Choroid plexus epithelial cell (primary cell): ENCODE results near the gene CLP1.
"Not testable (repeated sequence)": the region's sequence is repeated elsewhere in the genome, so short reads cannot be mapped to it uniquely, and the experiment has no call there.

Source experiments
- DNase-seq: peaks from one replicate; pipeline ENCODE4 v3.0.0-alpha.2; 2010; ENCODE audit warnings: low read depth
- H3K4me3 ChIP-seq: 2 replicates; pipeline ENCODE4 v1.5.1; 2011; ENCODE audit warnings: low read depth, mild to moderate bottlenecking, control low read depth, low read length, moderate library complexity
- CTCF ChIP-seq: conservative IDR thresholded peaks from 2 replicates; pipeline ENCODE4 v1.5.1; 2011; ENCODE audit warnings: low read depth, mild to moderate bottlenecking, control low read depth, inconsistent platforms, low read length, moderate library complexity

The CLP1 gene

DNA sequence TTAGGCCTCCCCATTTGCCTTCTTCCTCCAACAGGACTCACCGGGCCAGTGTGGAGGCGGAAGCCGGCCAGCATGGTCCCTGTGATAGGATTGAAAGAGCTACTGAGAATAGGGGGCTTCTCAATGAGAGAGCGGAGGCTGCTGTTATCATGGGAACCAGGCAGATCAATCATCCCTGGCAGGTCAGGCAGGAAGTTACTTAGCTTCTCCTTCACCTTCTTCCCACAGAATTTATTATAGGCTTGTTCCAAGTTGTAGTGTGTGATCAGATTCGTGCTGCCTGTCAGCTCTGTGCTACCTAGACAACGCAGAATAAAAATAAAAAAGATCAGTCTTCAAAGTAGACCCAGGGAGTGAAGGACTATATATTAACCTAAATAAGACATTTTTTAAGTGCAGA is 47.4 kb downstream of the CLP1 start:
- H3K4me3 ChIP-seq, result no peak overlapping the region
- TF ChIP-seq CTCF, result no peak
- no peak for DNase-seq

DNA sequence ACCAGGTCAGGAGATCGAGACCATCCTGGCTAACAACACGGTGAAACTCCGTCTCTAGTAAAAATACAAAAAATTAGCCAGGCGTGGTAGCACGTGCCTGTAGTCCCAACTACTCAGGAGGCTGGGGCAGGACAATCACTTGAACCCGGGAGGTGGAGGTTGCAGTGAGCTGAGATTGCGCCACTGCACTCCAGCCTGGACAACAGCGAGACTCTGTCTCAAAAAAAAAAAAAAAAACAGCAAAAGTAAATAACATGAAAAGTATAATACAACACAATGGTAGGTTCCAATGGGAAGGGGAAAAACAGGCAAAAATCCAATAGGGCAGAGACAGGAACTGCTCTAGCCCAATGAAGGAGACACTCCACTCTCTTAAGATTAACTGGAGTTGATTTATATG is 47.9 kb downstream of the CLP1 start:
- not testable (repeated sequence) for DNase-seq, H3K4me3 ChIP-seq

DNA sequence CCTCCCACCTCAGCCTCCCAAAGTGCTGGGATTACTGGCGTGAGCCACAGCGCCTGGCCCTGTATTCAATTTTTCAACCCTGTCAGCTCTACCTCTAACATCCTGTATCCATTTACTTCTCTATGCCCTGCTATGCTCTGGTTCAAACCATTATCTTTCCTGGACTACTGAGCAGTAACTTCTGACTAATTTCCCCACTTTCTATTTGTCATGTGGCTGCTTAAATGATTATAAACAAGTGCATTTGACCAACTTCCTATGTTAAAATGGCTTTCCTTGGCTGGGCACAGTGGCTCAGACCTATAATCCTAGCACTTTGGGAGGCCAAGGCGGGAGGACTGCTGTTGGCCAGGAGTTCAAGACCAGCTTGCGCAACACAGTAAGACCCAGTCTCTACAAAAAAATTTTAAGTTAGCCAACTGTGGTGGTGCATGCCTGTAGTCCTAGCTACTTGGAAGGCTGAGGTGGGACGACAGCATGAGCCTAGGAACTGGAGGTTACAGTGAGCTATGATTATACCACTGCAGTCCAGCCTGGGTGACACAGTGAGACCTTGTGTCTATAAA is 52.3 kb downstream of the CLP1 start:
- DNase-seq, result no peak
- no peak overlapping the region for H3K4me3 ChIP-seq
- TF ChIP-seq CTCF, result no peak
